Measurements from ENCODE around the gene HNRNPL. TPM values are rescaled to one million over a fixed set of nuclear protein-coding genes. Genes with fewer than 3 reads are reported as not detected.
"Not testable (repeated sequence)": the region's sequence is repeated elsewhere in the genome, so short reads cannot be mapped to it uniquely, and the experiment has no call there.

The HNRNPL gene
- total RNA-seq, 1 donor from 2014 or later, result 172 TPM

DNA sequence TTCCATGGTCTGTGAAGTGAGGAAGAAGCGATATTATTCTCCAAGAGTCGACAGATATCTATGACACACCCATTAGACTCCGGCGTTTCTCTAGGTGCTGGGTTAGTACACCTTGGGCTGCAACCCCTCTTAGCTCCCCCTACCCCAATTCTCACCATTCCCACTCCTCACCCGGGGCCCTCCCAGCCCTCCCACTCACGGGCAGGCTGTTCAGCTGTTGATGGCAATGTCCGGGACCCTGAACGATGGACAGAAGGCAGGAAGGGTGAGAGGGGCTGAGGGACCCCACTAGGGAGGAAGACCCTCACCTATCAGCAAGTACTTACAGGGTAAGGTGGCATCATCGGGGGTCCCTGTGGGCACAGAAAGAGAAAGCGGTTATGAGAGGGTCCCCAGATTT, 46.2 kb downstream of the HNRNPL start:
- no peak for FAIRE-seq
- no peaks in the 10 kb centered on the region for H3K36me3 ChIP-seq (ENCODE audit: control insufficient read depth, insufficient read depth, low read length)
- no peak for TF ChIP-seq CTCF (IDR thresholded peaks at IDR 0.05; ENCODE audit: insufficient read depth, low read length, severe bottlenecking)
- H3K4me3 ChIP-seq (ENCODE audit: low read depth, low read length), result no peak overlapping the region
- DNase-seq (ENCODE audit: low read depth), result no peak
- H3K27me3 ChIP-seq (ENCODE audit: control insufficient read depth, insufficient read depth, low read length), result no peaks in the 10 kb centered on the region

GRCh38 chr19:38801359-38802095, 48.3 kb downstream of the HNRNPL start:
- no peak for DNase-seq (ENCODE audit: low read depth)
- no peak for FAIRE-seq
- TF ChIP-seq CTCF (IDR thresholded peaks at IDR 0.05; ENCODE audit: insufficient read depth, low read length, severe bottlenecking), result no peak
- Histone ChIP-seq H3K36me3 (ENCODE audit: control insufficient read depth, insufficient read depth, low read length) (no peaks in the 10 kb centered on the region), H3K4me3 (ENCODE audit: low read depth, low read length) (no peak overlapping the region), H3K27me3 (ENCODE audit: control insufficient read depth, insufficient read depth, low read length) (no peaks in the 10 kb centered on the region)

DNA sequence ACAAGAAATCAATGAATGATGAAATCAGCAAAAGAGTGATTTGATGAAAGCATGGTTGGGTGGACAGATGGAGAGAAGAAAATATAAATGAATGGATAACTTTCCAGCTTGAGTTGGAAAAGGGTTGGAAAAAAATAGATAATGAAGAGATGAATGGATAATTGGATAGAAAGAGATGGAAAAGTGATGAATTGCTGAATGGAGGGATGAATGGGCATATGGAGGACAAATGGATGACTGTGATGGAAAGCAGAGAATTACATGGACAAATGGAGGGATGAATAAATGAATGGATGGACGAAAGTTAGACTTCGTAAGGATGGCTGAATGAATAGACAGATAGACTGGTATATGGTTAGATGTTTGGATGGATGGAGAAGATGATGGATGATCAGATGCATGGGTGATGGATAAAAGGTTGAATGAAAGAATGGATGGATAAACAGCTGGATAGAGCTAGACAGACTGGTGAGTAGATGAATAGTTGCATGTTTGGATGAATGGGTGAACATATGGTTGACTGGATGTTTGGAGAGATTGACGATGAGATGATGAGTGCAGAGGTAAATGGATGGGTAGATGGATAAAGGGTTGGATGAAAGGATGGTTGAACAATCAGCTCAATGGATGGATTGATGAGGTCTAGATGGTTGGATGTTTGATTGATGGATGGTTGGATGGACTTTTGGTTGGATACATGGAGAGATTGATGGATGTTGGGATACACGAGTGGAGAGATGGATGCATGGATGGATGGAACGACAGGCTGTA, 49.0 kb downstream of the HNRNPL start:
- no peak for TF ChIP-seq CTCF (IDR thresholded peaks at IDR 0.05; ENCODE audit: insufficient read depth, low read length, severe bottlenecking)
- Histone ChIP-seq H3K36me3 (ENCODE audit: control insufficient read depth, insufficient read depth, low read length) (no peaks in the 10 kb centered on the region), H3K4me3 (ENCODE audit: low read depth, low read length) (no peak overlapping the region), H3K27me3 (ENCODE audit: control insufficient read depth, insufficient read depth, low read length) (no peaks in the 10 kb centered on the region)
- DNase-seq (ENCODE audit: low read depth) (no peak), FAIRE-seq (no peak)

DNA sequence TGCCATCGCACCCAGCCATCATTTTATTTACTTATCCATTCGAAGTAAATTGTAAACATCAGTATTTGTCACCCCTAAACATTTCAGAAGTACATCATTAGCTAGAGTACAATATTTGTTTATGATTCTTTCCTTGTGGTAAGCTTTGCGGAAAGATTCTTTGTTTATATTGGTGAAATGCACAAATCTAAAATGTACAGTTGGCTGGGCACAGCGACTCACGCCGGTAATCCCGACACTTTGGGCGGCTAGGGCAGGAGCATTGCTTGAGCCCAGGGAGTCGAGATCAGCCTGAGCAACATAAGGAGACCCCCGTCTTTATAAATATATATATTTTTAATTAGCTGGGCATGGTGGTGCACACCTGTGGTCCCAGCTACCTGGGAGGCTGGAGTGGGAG, 50.7 kb downstream of the HNRNPL start:
- no peak for FAIRE-seq

GRCh38 chr19:38797781-38798180, 52.0 kb downstream of the HNRNPL start:
- not testable (repeated sequence) for H3K27me3 ChIP-seq (ENCODE audit: control insufficient read depth, insufficient read depth, low read length); DNase-seq (ENCODE audit: low read depth); H3K36me3 ChIP-seq (ENCODE audit: control insufficient read depth, insufficient read depth, low read length); H3K4me3 ChIP-seq (ENCODE audit: low read depth, low read length); FAIRE-seq

More for the DNA sequence above, 50.7 kb downstream of the HNRNPL start:
- Histone ChIP-seq H3K27me3 (ENCODE audit: control insufficient read depth, insufficient read depth, low read length) (no peaks in the 10 kb centered on the region), H3K4me3 (ENCODE audit: low read depth, low read length) (no peak overlapping the region), H3K36me3 (ENCODE audit: control insufficient read depth, insufficient read depth, low read length) (no peaks in the 10 kb centered on the region)
- DNase-seq (ENCODE audit: low read depth), result no peak
- TF ChIP-seq CTCF (IDR thresholded peaks at IDR 0.05; ENCODE audit: insufficient read depth, low read length, severe bottlenecking), result no peak

GRCh38 chr19:38796154-38796553, 53.6 kb downstream of the HNRNPL start:
- Histone ChIP-seq H3K27me3 (ENCODE audit: control insufficient read depth, insufficient read depth, low read length) (no peaks in the 10 kb centered on the region), H3K36me3 (ENCODE audit: control insufficient read depth, insufficient read depth, low read length) (no peaks in the 10 kb centered on the region), H3K4me3 (ENCODE audit: low read depth, low read length) (no peak overlapping the region)
- no peak for TF ChIP-seq CTCF (IDR thresholded peaks at IDR 0.05; ENCODE audit: insufficient read depth, low read length, severe bottlenecking)
- DNase-seq (ENCODE audit: low read depth) (no peak), FAIRE-seq (no peak)

All from bronchial epithelial cell (primary cell).